ENCODE measurements around the gene DNAH14. TPM values are rescaled to one million over a fixed set of nuclear protein-coding genes. Genes with fewer than 3 reads are reported as not detected.

DNAH14 gene
- total and polyA plus RNA-seq, 2 experiments from 2014 or later: 55.3 to 80.2 TPM

GRCh38 chr1:225156254-225156653, 226.8 kb downstream of the DNAH14 start (continued):
- TF ChIP-seq CTCF (conservative IDR thresholded peaks at IDR 0.05; ENCODE audit: low read depth in 2 of 2): no peak

GRCh38 chr1:225158291-225158690, 228.8 kb downstream of the DNAH14 start:
- H3K9me3 Mint-ChIP-seq: no peaks in the 10 kb centered on the region
- H3K9me2 ChIP-seq (ENCODE audit: insufficient read depth): no peaks in the 10 kb centered on the region
- no peak overlapping the region for H3K4me3 Mint-ChIP-seq
- no peaks in the 10 kb centered on the region for H3K27me3 Mint-ChIP-seq (ENCODE audit: insufficient read depth, low read depth, poor library complexity)
- H3K27ac ChIP-seq (ENCODE audit: low read depth): no peak overlapping the region
- no peaks in the 10 kb centered on the region for H3K4me1 ChIP-seq (ENCODE audit: insufficient read depth)
- DNase-seq (ENCODE audit: low spot score) (no peak), ATAC-seq (no peak)
- H3K4me3 ChIP-seq: no peak overlapping the region
- H3K27me3 ChIP-seq (ENCODE audit: insufficient read depth): no peaks in the 10 kb centered on the region
- H3K4me1 Mint-ChIP-seq: no peaks in the 10 kb centered on the region
- no peaks in the 10 kb centered on the region for H3K36me3 Mint-ChIP-seq (ENCODE audit: low read depth)
- H3K4me2 ChIP-seq: no peak overlapping the region
- H4K20me1 ChIP-seq (replicated peaks; ENCODE audit: insufficient read depth): no peaks in the 10 kb centered on the region
- H3K79me2 ChIP-seq (replicated peaks; ENCODE audit: insufficient read depth): no peaks in the 10 kb centered on the region
- H3K27ac Mint-ChIP-seq: no peak overlapping the region
- no peaks in the 10 kb centered on the region for H3F3A ChIP-seq (replicated peaks; ENCODE audit: low read depth)
- H3K36me3 ChIP-seq (ENCODE audit: insufficient read depth): no peaks in the 10 kb centered on the region
- H2AFZ ChIP-seq: no peak overlapping the region
- TF ChIP-seq ZNF462 (CRISPR knock-in tag; IDR thresholded peaks at IDR 0.05) (no peak), ZNF331 (CRISPR knock-in tag; IDR thresholded peaks at IDR 0.05; ENCODE audit: low read depth) (no peak), NANOG (IDR thresholded peaks at IDR 0.05; ENCODE audit: borderline replicate concordance) (no peak), POLR2AphosphoS5 (IDR thresholded peaks at IDR 0.05; ENCODE audit: low read depth) (no peak), STAT1 (IDR thresholded peaks at IDR 0.05; ENCODE audit: unreplicated experiment) (no peak), CREB1 (CRISPR knock-in tag; IDR thresholded peaks at IDR 0.05; ENCODE audit: low read depth) (no peak), ETS1 (IDR thresholded peaks at IDR 0.05) (no peak), REST (IDR thresholded peaks at IDR 0.05; ENCODE audit: unreplicated experiment) (no peak), EZH2 (IDR thresholded peaks at IDR 0.05; ENCODE audit: low read depth, unreplicated experiment) (no peak), EZH2phosphoT487 (IDR thresholded peaks at IDR 0.05; ENCODE audit: unreplicated experiment) (no peak), ZNF114 (CRISPR knock-in tag; IDR thresholded peaks at IDR 0.05) (no peak), JUNB (IDR thresholded peaks at IDR 0.05; ENCODE audit: unreplicated experiment) (no peak)

Measured in GM23338 (cell line).